Activated naive CD4-positive, alpha-beta T cell treated with anti-CD3 and anti-CD28 coated beads, Interleukin-2, amount 10 ng/mL, durations not matched to agents 5 hours and 36 hours (primary cell): ENCODE measurements around the gene TMEM215. TPM values are rescaled to one million over a fixed set of nuclear protein-coding genes. Genes with fewer than 3 reads are reported as not detected.

Source experiments
- total RNA-seq, 2 experiments: library from RNA; stranded (reverse); gene quantifications; one replicate each; pipeline ENCODE4 v1.2.3, GENCODE V29; 2021

The TMEM215 gene
- not detected for total RNA-seq

DNA sequence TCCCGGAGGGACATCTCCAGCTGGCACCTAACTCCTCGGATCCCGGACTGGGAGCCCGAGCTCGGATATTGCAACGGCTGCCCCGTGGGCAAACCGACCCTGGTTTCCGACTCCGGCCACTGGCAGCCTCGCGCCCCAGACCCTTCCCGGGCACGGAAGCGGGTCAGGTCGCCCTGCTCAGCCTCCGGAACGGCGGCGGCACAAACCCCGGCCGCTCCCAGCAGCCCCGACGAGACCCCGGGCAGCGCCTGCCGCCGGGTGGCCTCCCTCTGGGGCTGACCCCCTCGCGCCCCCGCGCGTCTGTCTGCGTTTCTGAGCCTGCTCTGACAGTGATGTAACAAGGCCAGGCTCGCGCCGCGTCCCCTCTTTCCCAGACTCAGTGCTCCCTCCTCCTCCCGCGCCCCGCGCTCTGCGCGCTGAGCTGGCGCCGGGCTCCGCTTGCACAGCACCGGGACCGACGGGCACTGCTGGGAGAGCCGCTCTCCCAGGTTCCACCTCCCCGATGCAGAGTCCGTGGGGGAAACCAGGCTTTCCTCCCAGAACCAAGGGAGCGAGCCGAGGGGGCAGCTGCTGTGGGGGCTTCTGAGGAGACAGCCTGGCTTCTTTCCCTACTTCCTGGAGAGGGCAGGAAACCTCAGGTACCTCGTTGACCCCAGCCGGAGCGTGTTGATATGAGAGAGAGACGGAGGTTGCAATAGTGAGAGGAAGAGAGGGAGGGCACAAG lies at the start of gene TMEM215:
Gene TMEM215 (plus strand): TSS at position 373 of the 724 bp plus-strand sequence. CDS start 644 bp downstream, outside the sequence.

Other genes with a start within 250 kb of the TMEM215 start
- gene SMIM27, start 231.2 kb upstream of the TMEM215 start, total RNA-seq: 10 to 100 TPM; 21.1 to 24.7 TPM
- gene TOPORS, start 231.0 kb upstream of the TMEM215 start, total RNA-seq: 10 to 100 TPM; 13.9 to 14.1 TPM
- 10 to 100 TPM; 33.5 to 33.8 TPM for gene NDUFB6, start 210.4 kb upstream of the TMEM215 start, total RNA-seq
- gene TAF1L, start 147.9 kb upstream of the TMEM215 start, total RNA-seq: under 1 TPM; 0.02 to 0.03 TPM
- gene APTX, start 218.1 kb downstream of the TMEM215 start, total RNA-seq: 10 to 100 TPM; 25.5 to 28.7 TPM
- 100 to 1,000 TPM; 113 to 117 TPM for gene DNAJA1, start 241.7 kb downstream of the TMEM215 start, total RNA-seq